CD4-positive, alpha-beta memory T cell (primary cell): ENCODE data around the gene ADCY5. TPM values are rescaled to one million over a fixed set of nuclear protein-coding genes. Genes with fewer than 3 reads are reported as not detected.

Experiments used
- CTCF ChIA-PET: fragments of 350-600 bp; sonication (Branson Sonifier 250); formaldehyde crosslinking; loops from one replicate; lab custom pipeline; 2021; ENCODE audit warnings: inconsistent platforms; ENCODE audit not compliant: partially characterized antibody; lab: Charles Lee
- POLR2A ChIA-PET: fragments of 350-600 bp; sonication (Branson Sonifier 250); formaldehyde crosslinking; loops from one replicate; lab custom pipeline; 2021; ENCODE audit not compliant: partially characterized antibody; lab: Charles Lee
- DNase-seq, 5 donors: peaks; one replicate each; pipeline versions ENCODE4 v3.0.0 to v3.0.0-alpha.2; 2020 to 2022; ENCODE audit warnings: mixed read lengths in 1 of 5
- H3K27ac ChIP-seq: one replicate; pipeline ENCODE4 v1.7.0; 2013; ENCODE audit warnings: low read depth, low read length
- H3K27me3 ChIP-seq: 2 replicates; pipeline ENCODE4 v1.7.0; 2013; ENCODE audit warnings: mild to moderate bottlenecking, low read length, moderate library complexity; ENCODE audit not compliant: insufficient read depth
- H3K36me3 ChIP-seq: 2 replicates; pipeline ENCODE4 v1.7.0; 2013; ENCODE audit warnings: mild to moderate bottlenecking, low read length, moderate library complexity; ENCODE audit not compliant: insufficient read depth
- H3K4me1 ChIP-seq: 2 replicates; pipeline ENCODE4 v1.7.0; 2013; ENCODE audit warnings: mild to moderate bottlenecking, low read length, moderate library complexity; ENCODE audit not compliant: insufficient read depth
- H3K4me3 ChIP-seq, 2 donors: one replicate each; pipeline ENCODE4 v1.7.0; 2013; ENCODE audit warnings: low read length in 2 of 2, mild to moderate bottlenecking in 1 of 2
- H3K9me3 ChIP-seq, 2 donors: one replicate each; pipeline ENCODE4 v1.7.0; 2013; ENCODE audit warnings: low read length in 2 of 2, control low read depth in 1 of 2; ENCODE audit not compliant: control insufficient read depth in 1 of 2
- H3K27ac Mint-ChIP-seq, 7 donors: one replicate each; pipeline ENCODE4 v1.8.0; 2020 to 2021; ENCODE audit warnings: mixed read lengths in 7 of 7, mild to moderate bottlenecking in 6 of 7, inconsistent platforms in 3 of 7, moderate library complexity in 3 of 7
- H3K27me3 Mint-ChIP-seq, 2 donors: one replicate each; pipeline ENCODE4 v1.8.0; 2020 to 2021; ENCODE audit warnings: mixed read lengths in 2 of 2
- H3K36me3 Mint-ChIP-seq, 2 donors: one replicate each; pipeline ENCODE4 v1.8.0; 2020 to 2021; ENCODE audit warnings: mixed read lengths in 2 of 2, inconsistent platforms in 1 of 2, mild to moderate bottlenecking in 1 of 2
- H3K4me1 Mint-ChIP-seq, 4 donors: one replicate each; pipeline ENCODE4 v1.8.0; 2020 to 2021; ENCODE audit warnings: mixed read lengths in 4 of 4, mild to moderate bottlenecking in 1 of 4
- H3K4me3 Mint-ChIP-seq, 8 donors: one replicate each; pipeline ENCODE4 v1.8.0; 2020 to 2021; ENCODE audit warnings: mixed read lengths in 8 of 8, mild to moderate bottlenecking in 7 of 8, moderate library complexity in 6 of 8, inconsistent platforms in 3 of 8
- H3K9me3 Mint-ChIP-seq, 8 donors: one replicate each; pipeline ENCODE4 v1.8.0; 2020 to 2021; ENCODE audit warnings: mixed read lengths in 8 of 8, mild to moderate bottlenecking in 5 of 8, inconsistent platforms in 3 of 8, moderate library complexity in 1 of 8
- intact Hi-C: fragments of 100-400 bp; cut with micrococcal nuclease; formaldehyde crosslinking; loops from one replicate; pipeline ENCODE4 v1.15.1; 2023
- polyA plus RNA-seq, 2 donors: library from polyadenylated mRNA; unstranded; fragments of 300-500 nt; fragmentation: Illumina TruSeq; gene quantifications; one replicate each; pipeline ENCODE4 v1.2.3, GENCODE V29; 2021
- total RNA-seq, 2 experiments: library from RNA; stranded (reverse); gene quantifications; one replicate each; pipeline ENCODE4 v1.2.3, GENCODE V29; 2021

ADCY5 gene
- total and polyA plus RNA-seq, 4 experiments from 2014 or later = 0.11 TPM; not detected in 3

GRCh38 chr3:123327956-123328850, 120.7 kb downstream of the ADCY5 start:
- no peak overlapping the region for H3K27ac Mint-ChIP-seq
- H3K36me3 Mint-ChIP-seq = no peaks in the 10 kb centered on the region
- peak in 1 of 5 donors; percentile 8 for DNase-seq
- H3K4me3 Mint-ChIP-seq = no peak overlapping the region
- H3K9me3 Mint-ChIP-seq = peaks cover 0 to 2% (median 0%) of the 10 kb centered on the region in 8 donors
- ChIA-PET POLR2A (no interaction called here), CTCF (interaction anchor here (1.2 to 14.9 kb wide), 5 partner anchors 82 to 395 kb away, joined by 3 to 137 read pairs (median 6); no protein-coding TSS in a partner anchor)
- intact Hi-C loops = loop anchor here (2.0 kb wide), 2 partner anchors 161 to 395 kb away; no protein-coding TSS in a partner anchor
- peaks cover under 1 to 1% of the 10 kb centered on the region in 2 donors for H3K27me3 Mint-ChIP-seq
- H3K36me3 ChIP-seq = no peaks in the 10 kb centered on the region
- peaks cover 0 to 1% (median 0%) of the 10 kb centered on the region in 4 donors for H3K4me1 Mint-ChIP-seq
- no peaks in the 10 kb centered on the region for H3K27me3 ChIP-seq
- no peak overlapping the region for H3K4me3 ChIP-seq
- H3K9me3 ChIP-seq = no peaks in the 10 kb centered on the region
- no peak overlapping the region for H3K27ac ChIP-seq
- no peaks in the 10 kb centered on the region for H3K4me1 ChIP-seq

GRCh38 chr3:123327480-123327879, 121.4 kb downstream of the ADCY5 start:
- H3K27ac Mint-ChIP-seq = no peak overlapping the region
- H3K4me1 Mint-ChIP-seq = peaks cover 0 to 1% (median 0%) of the 10 kb centered on the region in 4 donors
- no peaks in the 10 kb centered on the region for H3K36me3 ChIP-seq
- H3K4me1 ChIP-seq = no peaks in the 10 kb centered on the region
- peaks cover 0 to 2% (median 0%) of the 10 kb centered on the region in 8 donors for H3K9me3 Mint-ChIP-seq
- intact Hi-C loops = no loop called here
- no peaks in the 10 kb centered on the region for H3K36me3 Mint-ChIP-seq
- peaks cover 2 to 4% of the 10 kb centered on the region in 2 donors for H3K27me3 Mint-ChIP-seq
- H3K4me3 ChIP-seq = no peak overlapping the region
- ChIA-PET CTCF (interaction anchor here (1.0 to 14.9 kb wide), 3 partner anchors 26 to 232 kb away, joined by 3 to 137 read pairs (median 3); no protein-coding TSS in a partner anchor), POLR2A (no interaction called here)
- H3K9me3 ChIP-seq = no peaks in the 10 kb centered on the region
- no peaks in the 10 kb centered on the region for H3K27me3 ChIP-seq
- no peak overlapping the region for H3K27ac ChIP-seq
- DNase-seq = no peak
- no peak overlapping the region for H3K4me3 Mint-ChIP-seq

- Histone ChIP-seq H3K36me3 (no peaks in the 10 kb centered on the region), H3K9me3 (no peaks in the 10 kb centered on the region), H3K27ac (no peak overlapping the region), H3K4me1 (no peaks in the 10 kb centered on the region), H3K4me3 (no peak overlapping the region), H3K27me3 (no peaks in the 10 kb centered on the region)
- H3K4me1 Mint-ChIP-seq = peaks cover 0 to 1% (median 0%) of the 10 kb centered on the region in 4 donors
- peaks cover 0 to 2% (median 0%) of the 10 kb centered on the region in 8 donors for H3K9me3 Mint-ChIP-seq
- ChIA-PET POLR2A (no interaction called here), CTCF (interaction anchor here (0.8 to 14.9 kb wide), 9 partner anchors 19 to 233 kb away, joined by 3 to 137 read pairs (median 3); no protein-coding TSS in a partner anchor)
- H3K27me3 Mint-ChIP-seq = peaks cover 2 to 4% of the 10 kb centered on the region in 2 donors
- no peak overlapping the region for H3K4me3 Mint-ChIP-seq
- peak overlapping the region in 1 of 7 donors; percentile 77 for H3K27ac Mint-ChIP-seq
- no peaks in the 10 kb centered on the region for H3K36me3 Mint-ChIP-seq
- DNase-seq = no peak
- intact Hi-C loops = no loop called here
Measured at GRCh38 chr3:123326531-123326930, 122.4 kb downstream of the ADCY5 start.

- peaks cover 0 to 2% (median 0%) of the 10 kb centered on the region in 8 donors for H3K9me3 Mint-ChIP-seq
- H3K27me3 Mint-ChIP-seq = peaks cover 5 to 7% of the 10 kb centered on the region in 2 donors
- H3K4me1 Mint-ChIP-seq = peaks cover 0 to 1% (median 0%) of the 10 kb centered on the region in 4 donors
- ChIA-PET POLR2A (no interaction called here), CTCF (interaction anchor here (1.1 to 14.9 kb wide), 5 partner anchors 19 to 234 kb away, joined by 3 to 137 read pairs (median 4); no protein-coding TSS in a partner anchor)
- H3K4me1 ChIP-seq = no peaks in the 10 kb centered on the region
- H3K36me3 Mint-ChIP-seq = no peaks in the 10 kb centered on the region
- no peaks in the 10 kb centered on the region for H3K9me3 ChIP-seq
- H3K4me3 ChIP-seq = no peak overlapping the region
- H3K27me3 ChIP-seq = no peaks in the 10 kb centered on the region
- no peaks in the 10 kb centered on the region for H3K36me3 ChIP-seq
- intact Hi-C loops = no loop called here
- H3K27ac ChIP-seq = no peak overlapping the region
- no peak overlapping the region for H3K4me3 Mint-ChIP-seq
- H3K27ac Mint-ChIP-seq = no peak overlapping the region
- DNase-seq = no peak
Measured at GRCh38 chr3:123325766-123326256, 123.1 kb downstream of the ADCY5 start.

GRCh38 chr3:123324880-123325765, 123.8 kb downstream of the ADCY5 start:
- no peak overlapping the region for H3K27ac Mint-ChIP-seq
- no peak overlapping the region for H3K4me3 Mint-ChIP-seq
- no peak overlapping the region for H3K27ac ChIP-seq
- DNase-seq = no peak
- POLR2A ChIA-PET = no interaction called here
- H3K4me1 ChIP-seq = no peaks in the 10 kb centered on the region
- peaks cover 7 to 10% of the 10 kb centered on the region in 2 donors for H3K27me3 Mint-ChIP-seq
- no peaks in the 10 kb centered on the region for H3K36me3 Mint-ChIP-seq
- H3K27me3 ChIP-seq = no peaks in the 10 kb centered on the region
- no peak overlapping the region for H3K4me3 ChIP-seq
- H3K4me1 Mint-ChIP-seq = peaks cover 0 to 1% (median 0%) of the 10 kb centered on the region in 4 donors
- H3K36me3 ChIP-seq = no peaks in the 10 kb centered on the region
- CTCF ChIA-PET = interaction anchor here (1.1 to 14.9 kb wide), 3 partner anchors 27 to 235 kb away, joined by 3 to 137 read pairs (median 4); no protein-coding TSS in a partner anchor
- intact Hi-C loops = no loop called here
- H3K9me3 Mint-ChIP-seq = peaks cover 0 to 2% (median 0%) of the 10 kb centered on the region in 8 donors
- no peaks in the 10 kb centered on the region for H3K9me3 ChIP-seq

GRCh38 chr3:123323781-123324180, 125.1 kb downstream of the ADCY5 start:
- H3K36me3 Mint-ChIP-seq = no peaks in the 10 kb centered on the region
- peaks cover 0 to 2% (median 0%) of the 10 kb centered on the region in 8 donors for H3K9me3 Mint-ChIP-seq
- DNase-seq = no peak
- H3K27ac ChIP-seq = no peak overlapping the region
- H3K9me3 ChIP-seq = no peaks in the 10 kb centered on the region
- H3K36me3 ChIP-seq = no peaks in the 10 kb centered on the region
- H3K4me3 Mint-ChIP-seq = no peak overlapping the region
- H3K27me3 ChIP-seq = no peaks in the 10 kb centered on the region
- H3K27ac Mint-ChIP-seq = no peak overlapping the region
- H3K4me3 ChIP-seq = no peak overlapping the region
- ChIA-PET CTCF (interaction anchor here (1.1 to 14.9 kb wide), 3 partner anchors 8 to 236 kb away, joined by 4 to 137 read pairs (median 13); no protein-coding TSS in a partner anchor), POLR2A (no interaction called here)
- intact Hi-C loops = no loop called here
- no peaks in the 10 kb centered on the region for H3K4me1 ChIP-seq
- peaks cover 7 to 14% of the 10 kb centered on the region in 2 donors for H3K27me3 Mint-ChIP-seq
- H3K4me1 Mint-ChIP-seq = peaks cover 0 to under 1% (median 0%) of the 10 kb centered on the region in 4 donors
